GM19467 (cell line): ENCODE data around the gene FRMD1.
"Not testable (repeated sequence)": the region's sequence is repeated elsewhere in the genome, so short reads cannot be mapped to it uniquely, and the experiment has no call there.

Experiments
- ATAC-seq: cut with Tn5 transposase; IDR thresholded peaks from one replicate; pipeline ENCODE4 v1.9.1; 2021; ENCODE audit warnings: mild to moderate bottlenecking, moderate library complexity; ENCODE audit not compliant: unreplicated experiment

The FRMD1 gene

DNA sequence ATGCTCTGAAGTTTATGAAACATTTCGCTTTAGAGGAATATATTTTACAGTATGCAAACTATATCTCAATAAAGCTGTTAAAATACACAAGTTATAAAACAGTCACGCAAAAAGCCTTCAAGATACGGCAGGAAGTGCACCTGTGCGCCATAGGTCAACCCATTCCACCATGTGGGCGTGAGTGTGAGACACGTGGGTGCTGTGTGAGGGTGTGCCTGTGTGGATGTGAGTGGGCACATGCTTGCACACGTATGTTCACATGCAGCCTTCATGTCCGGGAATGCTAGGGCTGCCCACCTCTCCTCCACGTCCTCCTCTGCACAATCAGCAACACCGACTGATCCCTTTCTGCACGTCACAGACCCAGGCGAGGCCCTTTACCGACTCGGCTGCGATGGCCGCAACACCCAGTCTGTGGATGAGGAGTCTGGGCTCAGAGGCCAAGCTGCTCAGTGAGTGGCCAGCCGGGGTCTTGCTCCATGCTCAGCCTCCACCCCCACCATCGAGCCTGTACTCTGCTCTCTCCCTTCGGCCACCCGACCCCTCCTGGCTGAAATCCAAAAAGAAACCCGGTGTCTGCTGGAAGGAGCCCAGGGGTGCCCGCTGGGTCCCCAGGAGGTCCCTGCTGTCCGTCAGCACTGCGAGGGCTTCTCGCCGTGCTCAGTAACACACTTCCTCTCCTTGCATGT is 3.0 kb upstream of the FRMD1 start:
- no peak for ATAC-seq

DNA sequence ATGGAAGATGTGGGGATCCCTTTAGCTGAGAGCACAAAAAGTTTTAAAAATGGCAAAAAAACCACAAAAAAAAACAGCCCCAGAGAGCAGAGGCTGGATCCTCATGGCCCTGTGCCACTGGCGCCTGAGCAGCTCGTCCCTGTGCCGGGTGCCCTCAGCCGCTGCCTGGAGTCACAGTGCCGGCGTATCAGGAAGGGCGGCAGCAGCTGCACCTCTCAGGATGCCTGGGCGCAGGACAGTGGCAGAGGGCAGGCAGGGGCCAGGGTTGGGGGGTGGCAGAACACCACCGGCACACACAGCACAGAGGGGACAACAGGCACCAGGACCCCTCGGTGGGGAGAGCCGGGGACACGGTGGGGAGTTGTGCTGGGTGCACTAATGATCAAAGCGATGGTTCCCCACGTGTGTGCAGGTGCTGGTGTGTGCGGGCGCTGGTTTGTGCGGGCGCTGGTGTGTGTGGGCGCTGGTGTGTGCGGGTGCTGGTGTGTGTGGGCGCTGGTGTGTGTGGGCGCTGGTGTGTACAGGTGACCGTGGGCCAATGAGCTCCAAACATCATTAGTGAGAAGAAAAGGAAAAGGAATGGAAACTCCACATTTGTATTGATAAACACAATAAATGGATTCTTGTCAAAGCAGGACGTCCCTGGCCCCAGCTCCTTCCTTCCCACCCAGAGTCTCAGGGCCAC is 1.5 kb upstream of the FRMD1 start:
- ATAC-seq, result no peak

DNA sequence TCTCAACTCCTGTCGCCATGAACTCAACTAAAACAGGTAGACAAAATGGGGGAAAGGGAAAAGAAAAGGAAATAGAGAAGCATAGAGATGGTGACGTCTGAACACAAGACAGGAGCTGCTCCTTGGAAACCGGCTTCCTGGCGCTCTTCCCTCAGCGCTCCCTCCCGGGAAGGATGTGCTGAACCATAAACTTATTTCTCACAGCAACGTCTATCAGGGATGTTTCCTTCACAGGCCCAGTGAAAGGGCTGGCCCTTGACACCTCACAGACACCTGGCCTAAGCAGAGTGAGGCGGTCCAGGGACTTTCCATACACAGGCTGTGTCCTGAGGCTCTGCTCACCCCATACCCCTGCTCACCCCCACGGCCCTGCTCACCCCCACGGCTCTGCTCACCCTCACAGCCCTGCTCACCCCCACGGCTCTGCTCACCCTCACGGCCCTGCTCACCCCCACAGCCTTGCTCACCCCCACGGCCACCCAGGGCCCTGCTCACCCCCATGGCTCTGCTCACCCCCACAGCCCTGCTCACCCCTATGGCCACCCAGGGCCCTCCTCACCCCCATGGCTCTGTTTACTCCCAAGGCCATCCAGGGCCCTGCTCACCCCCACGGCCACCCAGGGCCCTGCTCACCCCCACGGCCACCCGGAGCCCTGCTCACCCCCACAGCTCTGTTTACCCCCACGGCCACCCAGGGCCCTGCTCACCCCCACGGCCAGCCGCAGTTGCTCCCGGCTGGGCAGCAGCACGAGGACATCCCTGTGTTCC is 653 bp downstream of the FRMD1 start:
- no peak for ATAC-seq

DNA sequence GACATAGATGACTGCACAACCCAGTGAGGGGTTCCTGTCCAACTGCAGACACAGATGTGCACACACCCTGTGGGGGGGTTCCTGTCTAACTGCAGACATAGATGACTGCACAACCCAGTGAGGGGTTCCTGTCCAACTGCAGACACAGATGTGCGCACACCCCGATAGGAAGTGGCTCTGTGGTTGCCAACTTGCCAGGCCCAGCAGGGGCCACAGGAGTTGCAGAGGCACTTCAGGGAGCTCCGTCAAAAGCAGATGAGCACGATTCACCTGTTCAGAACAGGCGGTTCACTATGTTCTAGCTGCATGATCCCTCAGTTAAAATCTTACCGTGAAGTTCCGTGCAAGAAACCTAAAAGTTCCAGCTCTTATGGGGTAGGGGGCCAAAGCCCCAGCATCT is 1.6 kb downstream of the FRMD1 start:
- not testable (repeated sequence) for ATAC-seq

DNA sequence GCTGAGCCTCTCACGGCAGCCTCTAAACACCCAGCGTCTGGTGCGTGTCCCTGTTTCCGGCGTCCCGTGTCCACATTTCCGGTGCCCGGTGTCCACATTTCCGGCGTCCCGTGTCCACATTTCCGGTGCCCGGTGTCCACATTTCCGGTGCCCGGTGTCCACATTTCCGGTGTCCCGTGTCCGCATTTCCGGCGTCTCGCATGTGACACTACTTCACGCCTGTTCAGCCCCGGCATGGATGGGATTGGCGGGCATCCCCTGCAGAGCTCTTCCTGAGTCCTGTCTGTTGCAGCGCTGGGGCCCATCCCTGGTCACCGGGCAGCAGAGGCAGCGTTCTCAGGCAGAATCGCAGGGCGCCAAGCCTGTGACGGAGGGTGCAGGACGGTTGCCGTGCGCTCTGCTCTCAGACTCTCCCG is 3.2 kb downstream of the FRMD1 start:
- no peak for ATAC-seq

DNA sequence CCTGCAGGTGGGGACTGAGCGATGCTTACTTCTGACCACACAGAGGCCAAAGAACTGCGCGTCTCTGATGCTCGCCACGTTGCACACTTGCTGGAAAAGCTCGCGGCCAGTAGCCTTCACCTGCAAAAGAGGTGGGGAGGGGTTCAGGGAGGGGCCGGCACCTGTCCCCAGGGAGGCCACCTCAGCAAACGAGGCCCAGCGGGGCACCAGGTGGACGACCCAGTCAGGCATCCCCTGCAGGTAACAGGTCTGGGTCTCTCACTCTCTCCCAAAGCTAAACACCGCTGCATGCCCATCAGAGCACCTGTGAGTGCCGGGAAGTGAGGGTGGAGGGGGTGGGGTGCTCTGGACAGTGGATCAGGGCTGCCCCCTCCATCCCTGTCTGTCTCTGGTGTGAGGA is 3.8 kb downstream of the FRMD1 start:
- ATAC-seq, result no peak

DNA sequence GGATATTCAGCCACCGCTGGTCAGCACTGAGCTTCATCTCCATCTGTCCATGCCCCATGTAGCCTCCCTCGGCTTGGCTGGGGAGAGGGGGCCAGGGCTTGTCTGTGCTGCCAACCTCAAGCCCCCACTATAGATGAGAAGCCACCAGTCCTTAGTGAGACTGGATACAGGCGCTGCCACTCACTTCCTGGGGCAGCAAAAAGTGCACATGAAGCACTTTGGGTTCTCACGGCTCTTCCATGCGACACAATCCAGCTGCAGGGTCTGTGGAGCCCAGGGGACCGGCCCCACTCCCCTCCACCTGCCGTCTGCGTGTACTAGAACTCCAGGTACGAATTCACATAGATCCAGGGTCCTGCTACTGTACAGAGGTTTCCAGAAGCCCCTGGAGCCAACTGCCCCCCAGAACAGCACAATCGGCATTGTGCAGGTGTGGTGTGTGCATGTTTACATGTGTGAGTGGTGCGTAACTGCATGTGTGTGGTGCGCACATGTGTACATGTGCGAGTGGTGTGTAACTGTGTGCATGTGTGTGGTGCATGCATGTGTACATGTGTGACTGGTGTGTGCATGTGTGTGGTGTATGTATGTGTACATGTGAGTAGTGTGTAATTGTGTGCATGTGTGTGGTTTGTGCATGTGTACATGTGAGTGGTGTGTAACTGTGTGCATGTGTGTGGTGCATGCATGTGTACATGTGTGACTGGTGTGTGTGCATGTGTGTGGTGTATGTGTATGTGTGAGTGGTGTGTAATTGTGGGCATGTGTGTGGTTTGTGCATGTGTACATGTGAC is 4.9 kb downstream of the FRMD1 start:
- no peak for ATAC-seq

DNA sequence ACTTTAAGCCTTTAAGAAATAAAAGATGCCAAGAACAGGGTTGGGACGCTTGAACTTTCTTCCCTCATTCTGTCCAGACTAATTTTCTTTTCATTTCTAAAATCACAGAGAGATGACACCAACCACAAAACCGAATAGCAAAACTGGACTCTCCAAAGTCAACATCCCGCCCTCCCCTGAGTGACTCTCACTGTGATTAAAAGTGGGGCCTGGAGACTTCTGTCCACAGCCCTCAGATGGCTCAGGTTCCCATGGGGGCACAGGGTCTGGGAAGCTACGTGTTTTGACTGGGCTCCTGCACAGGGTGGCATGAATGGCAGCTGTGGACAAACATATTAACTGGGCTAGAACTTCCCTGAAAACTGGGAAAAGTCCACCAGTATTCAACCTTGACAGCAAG is 6.3 kb downstream of the FRMD1 start:
- no peak for ATAC-seq

DNA sequence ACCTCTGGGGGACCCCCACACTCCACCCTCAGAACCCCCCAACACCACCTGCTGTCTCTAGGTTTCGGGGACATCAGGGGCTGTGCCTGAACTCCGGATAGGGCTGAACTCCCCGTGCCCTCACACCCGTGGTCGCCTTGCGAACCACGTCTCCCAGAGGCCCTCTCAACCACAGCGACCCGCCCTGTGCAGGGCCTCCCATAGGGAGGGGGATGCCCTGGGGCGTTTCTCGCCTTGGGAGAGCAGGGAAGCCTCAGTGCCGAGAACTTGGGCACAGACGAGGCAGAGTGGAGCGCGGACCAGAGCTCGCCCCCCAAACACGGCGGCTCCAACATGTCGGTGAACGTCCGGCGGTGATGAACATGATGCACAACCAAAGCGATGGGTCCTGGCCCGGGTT is 6.8 kb downstream of the FRMD1 start:
- no peak for ATAC-seq

DNA sequence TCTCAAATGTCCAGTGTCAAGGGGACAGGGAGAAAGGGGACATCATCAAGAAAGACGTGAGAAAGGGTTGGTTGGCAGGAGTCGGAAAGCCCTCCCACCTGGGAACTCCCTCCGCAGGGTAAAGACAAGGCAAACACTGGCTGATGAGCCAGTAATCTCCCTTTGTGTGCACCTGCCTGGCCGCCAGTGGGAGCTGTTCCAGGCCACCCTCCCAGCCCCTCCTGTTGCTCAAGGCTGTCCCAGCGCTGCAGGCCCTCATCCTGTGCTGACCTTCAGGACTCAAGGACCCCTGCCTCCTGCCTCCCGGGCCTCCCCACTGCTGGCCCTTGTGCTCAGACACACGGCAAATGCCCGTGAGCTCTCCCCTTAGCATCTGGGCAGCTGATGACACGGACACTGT is 7.4 kb downstream of the FRMD1 start:
- no peak for ATAC-seq

DNA sequence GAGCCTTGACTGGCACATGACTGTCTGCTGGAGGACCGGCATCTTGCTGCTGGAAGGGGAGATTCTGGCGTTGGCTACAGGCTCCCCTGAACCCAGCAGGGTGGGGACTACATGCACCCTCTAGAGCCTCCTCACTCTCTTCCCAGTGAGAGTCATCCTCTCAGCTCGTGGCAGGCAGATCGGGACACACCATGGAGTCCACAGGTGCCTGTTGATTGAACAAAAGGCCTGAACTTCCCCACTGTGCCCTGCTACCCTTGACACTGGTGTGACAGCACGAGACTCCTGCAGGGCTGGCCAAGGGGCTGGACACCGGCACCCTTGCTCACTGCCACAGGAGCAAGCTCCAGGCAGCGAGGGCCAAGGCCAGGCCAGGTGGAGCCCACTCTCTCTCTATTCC is 8.2 kb downstream of the FRMD1 start:
- no peak for ATAC-seq

DNA sequence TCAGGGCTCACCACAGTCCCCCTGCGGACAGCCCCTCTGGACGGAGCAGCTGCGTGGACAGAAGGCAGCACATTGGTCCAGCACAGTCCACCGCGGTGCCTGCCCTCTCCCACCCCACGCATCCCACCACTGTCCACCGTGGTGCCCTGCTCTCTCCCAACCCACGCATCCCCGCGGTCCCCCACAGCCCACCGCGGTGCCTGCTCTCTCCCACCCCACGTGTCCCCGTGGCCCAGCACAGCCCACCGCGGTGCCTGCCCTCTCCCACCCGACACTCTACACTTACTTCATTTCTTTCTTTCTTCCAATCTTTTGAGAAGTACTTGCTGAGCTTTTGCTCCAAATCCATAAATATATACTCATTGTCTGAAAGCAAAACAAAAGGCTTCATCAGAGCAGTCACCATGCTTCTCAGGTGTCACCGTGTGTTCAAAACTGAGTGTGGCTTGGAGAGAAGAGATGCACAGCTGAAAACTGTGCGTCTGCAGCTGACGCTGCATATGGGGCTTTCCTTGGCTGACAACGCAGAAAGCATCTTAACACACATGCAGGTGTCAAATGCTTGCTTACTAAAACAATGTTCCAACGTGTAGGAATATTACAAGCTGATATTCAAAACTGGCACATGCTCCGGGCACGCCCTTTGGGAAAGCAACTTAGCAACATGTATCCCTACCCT is 11.8 kb downstream of the FRMD1 start:
- ATAC-seq, result no peak

DNA sequence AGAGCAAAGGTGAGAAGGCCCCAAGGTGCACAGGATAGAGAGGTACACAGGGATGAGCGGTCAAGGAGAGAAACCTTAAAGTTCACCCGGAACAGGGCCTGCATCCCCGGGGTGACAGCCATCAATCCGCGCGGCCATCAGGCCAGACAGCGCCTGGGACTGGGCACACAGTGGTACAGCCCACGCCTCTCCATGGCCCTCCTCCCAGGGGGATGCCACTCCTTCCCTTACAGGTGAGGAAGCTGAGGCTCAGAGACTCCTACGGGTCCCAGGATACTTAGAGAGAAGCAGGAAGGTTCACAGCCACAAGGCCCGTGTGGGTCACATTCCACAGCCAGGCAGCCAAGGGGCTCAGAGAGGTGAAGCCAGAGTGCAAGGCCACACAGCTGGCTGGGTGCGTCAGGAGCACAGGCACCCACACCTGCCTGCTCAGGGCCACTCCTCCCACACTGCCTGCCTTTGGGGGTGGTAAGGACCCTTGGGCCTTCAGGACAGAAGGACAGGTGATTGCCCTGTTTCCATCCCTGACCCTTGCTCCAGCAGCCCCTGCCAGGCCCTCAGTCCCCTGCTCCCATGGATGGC is 14.7 kb downstream of the FRMD1 start:
- ATAC-seq, result no peak

DNA sequence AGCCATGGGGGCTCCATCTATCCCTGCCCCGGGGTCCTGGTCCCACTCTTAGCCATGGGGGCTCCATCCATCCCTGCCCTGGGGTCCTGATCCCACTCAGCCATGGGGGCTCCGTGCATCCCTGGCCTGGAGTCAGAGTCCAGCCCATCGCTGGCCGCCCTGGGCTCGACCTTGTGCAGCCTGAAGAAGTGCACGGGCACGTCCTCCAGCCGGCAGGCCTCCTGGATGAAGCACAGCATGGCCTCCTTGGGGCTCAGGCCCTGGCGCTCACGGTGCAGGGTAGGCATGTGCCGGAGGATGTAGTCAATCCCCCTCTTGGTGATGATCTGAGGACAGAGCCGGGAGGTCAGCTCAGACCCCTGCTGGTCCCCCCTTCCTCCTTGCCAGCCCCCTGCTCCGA is 15.6 kb downstream of the FRMD1 start:
- no peak for ATAC-seq

DNA sequence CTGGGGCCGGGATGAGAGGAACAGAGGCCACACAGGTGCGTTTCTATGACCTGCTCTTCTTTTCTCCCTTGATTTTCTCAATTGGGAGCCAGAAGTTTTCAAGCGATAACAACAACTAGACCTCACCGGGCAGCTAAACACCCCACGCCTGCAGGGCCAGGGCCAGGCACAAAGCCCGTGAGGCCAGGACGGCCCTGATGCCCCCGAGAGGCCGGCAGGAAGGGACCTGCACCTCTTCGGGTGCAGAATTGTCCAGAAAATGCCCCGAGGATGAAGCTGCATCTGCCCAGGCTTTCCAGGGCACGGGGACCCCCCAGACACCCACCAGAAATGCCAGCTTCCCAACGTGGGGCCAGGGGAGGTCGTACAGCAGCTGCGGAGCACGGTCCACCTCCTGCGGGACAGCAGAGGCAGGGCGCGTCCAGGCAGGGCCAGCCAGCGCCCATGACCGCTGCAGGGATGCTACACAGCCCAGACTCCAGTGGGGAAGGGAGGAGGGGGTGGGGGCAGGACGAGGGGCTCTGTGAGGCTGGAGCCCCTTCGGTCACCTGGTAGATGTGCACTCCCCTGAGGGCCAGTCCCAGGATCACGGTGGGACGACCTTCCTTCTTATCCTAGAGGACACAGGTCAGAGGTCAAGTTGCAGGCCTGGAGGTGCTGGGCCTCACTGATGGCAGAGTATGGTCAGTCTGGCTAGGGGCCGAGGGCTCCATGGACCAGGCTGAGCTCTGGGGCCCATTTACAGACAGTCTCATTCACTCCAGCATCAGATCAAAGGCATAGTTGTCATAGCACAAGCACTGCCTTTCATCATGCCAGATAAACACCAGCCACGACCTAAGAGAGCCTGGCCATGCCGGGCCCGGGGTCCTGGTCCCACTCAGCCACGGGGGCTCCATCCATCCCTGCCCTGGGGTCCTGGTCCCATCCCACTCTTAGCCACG is 16.4 kb downstream of the FRMD1 start:
- ATAC-seq, result no peak

DNA sequence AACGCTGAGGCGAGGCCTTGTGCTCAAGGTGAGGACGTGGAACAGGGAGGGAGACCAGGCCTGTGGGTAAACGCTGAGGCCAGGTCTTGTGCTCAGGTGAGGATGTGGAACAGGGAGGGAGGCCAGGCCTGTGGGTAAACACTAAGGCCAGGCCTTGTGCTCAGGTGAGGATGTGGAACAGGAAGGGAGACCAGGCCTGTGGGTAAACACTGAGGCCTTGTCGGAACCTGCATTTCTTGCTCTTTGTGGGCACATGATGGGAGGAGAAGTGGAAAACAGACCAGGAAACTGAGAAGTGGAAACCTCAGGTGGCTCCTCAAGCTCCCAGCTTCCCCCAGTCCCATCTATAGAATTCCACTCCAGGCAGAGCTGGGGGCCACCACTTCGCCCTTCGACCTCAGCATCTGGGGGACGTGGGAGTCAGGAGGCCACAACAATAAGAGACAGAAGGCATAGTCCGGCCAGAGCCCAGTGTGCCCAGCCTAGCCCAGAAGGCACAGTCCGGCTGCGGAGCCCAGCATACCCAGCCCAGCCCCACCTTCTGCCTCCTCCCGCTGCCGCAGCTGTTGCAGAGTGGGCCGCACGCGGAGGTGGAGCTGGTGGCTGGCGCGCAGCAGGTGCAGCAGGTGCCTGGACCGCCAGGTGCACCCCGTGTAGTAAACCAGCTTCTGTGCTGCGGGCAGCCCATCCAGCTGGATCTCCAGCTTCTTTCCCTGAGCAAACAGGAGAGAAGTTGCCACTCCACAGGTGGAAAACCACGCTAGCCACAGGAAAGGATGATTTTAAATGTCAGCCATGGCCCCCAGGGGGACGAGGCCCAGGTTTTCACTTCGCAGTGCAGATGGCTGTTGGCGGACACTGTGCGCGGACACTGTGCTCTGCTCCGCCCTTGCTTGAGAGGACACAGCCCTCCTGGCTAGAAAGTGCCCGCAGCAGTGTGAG is 17.5 kb downstream of the FRMD1 start:
- ATAC-seq, result no peak

DNA sequence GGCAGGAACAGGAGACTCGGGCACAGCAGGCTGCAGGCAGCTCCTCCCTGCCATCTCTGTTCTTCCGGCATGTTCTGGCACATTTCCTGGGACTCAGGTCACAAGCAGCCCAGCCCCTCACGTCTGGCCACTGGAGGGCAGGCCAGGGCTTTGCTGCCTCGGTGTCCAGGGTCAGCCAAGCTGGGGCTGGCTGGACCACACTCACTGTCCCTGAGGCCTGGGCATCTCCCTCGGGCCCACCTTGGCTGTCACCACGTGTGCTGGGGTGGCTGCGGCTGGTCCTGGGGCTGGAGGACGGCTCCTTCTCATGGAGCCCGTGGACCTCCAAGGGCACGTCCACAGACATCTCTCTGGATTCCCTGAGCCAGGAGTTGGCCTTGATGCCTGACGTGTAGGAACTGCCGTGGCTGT is 18.5 kb downstream of the FRMD1 start:
- no peak for ATAC-seq
